SU-DHL-6 (cell line): ENCODE data around the gene MROH8.

Experiments used
- H2AFZ ChIP-seq: fragments of 200-600 bp; sonication (generic); 2 replicates; pipeline ENCODE4 v1.6.1; 2014; ENCODE audit warnings: low read depth, mild to moderate bottlenecking, moderate library complexity, mixed read lengths, antibody characterized with exemption, low read length; ENCODE audit not compliant: severe bottlenecking
- H3F3A ChIP-seq: fragments of 200-600 bp; shearing (Covaris generic); 2 replicates; pipeline ENCODE4 v1.6.0; 2016; ENCODE audit warnings: antibody characterized with exemption, mild to moderate bottlenecking; ENCODE audit not compliant: insufficient read depth
- H3K27ac ChIP-seq: fragments of 200-600 bp; sonication (generic); 2 replicates; pipeline ENCODE4 v1.5.1; 2016; ENCODE audit warnings: low read depth, mild to moderate bottlenecking, low read length, moderate library complexity, mixed read lengths
- H3K27me3 ChIP-seq: fragments of 200-600 bp; sonication (generic), shearing (Covaris generic); 2 replicates; pipeline ENCODE4 v1.6.0; 2014; ENCODE audit warnings: mild to moderate bottlenecking, low read length
- H3K36me3 ChIP-seq: fragments of 200-600 bp; sonication (generic); 2 replicates; pipeline ENCODE4 v1.6.1; 2014; ENCODE audit warnings: mild to moderate bottlenecking, low read length, mixed read lengths
- H3K4me2 ChIP-seq: fragments of 300-600, 200-600 bp; shearing (Covaris generic), sonication (generic); 2 replicates; pipeline ENCODE4 v1.6.0; 2014; ENCODE audit warnings: low read length, low read depth, mild to moderate bottlenecking; ENCODE audit not compliant: poor library complexity, severe bottlenecking
- H3K4me3 ChIP-seq: fragments of 200-600 bp; sonication (generic); 2 replicates; pipeline ENCODE4 v1.5.1; 2014; ENCODE audit warnings: antibody characterized with exemption, low read length, mild to moderate bottlenecking, mixed read lengths; ENCODE audit not compliant: insufficient read depth, poor library complexity, severe bottlenecking
- H3K79me2 ChIP-seq: fragments of 200-600 bp; sonication (generic); 2 replicates; pipeline ENCODE4 v1.6.1; 2014; ENCODE audit warnings: mild to moderate bottlenecking, low read length, moderate library complexity; ENCODE audit not compliant: insufficient read depth
- H3K9ac ChIP-seq: fragments of 200-600 bp; sonication (generic); 2 replicates; pipeline ENCODE4 v1.7.0; 2014; ENCODE audit warnings: mild to moderate bottlenecking, low read length
- H3K9me2 ChIP-seq: fragments of 200-600 bp; sonication (generic); replicated peaks from 2 replicates; pipeline ENCODE4 v1.6.1; 2014; ENCODE audit warnings: low read length; ENCODE audit not compliant: insufficient read depth
- H3K9me3 ChIP-seq: fragments of 200-600 bp; sonication (generic); 2 replicates; pipeline ENCODE4 v1.6.1; 2014; ENCODE audit warnings: low read length, mixed read lengths; ENCODE audit not compliant: insufficient read depth
- H4K20me1 ChIP-seq: fragments of 200-600 bp; sonication (generic); 2 replicates; pipeline ENCODE4 v1.6.1; 2014; ENCODE audit warnings: low read depth, mild to moderate bottlenecking, antibody characterized with exemption, low read length, moderate library complexity, mixed read lengths
- CTCF ChIP-seq: fragments of 200-600 bp; sonication (generic); IDR thresholded peaks from one replicate; pipeline ENCODE4 v1.5.1; 2017; ENCODE audit warnings: antibody characterized with exemption, mild to moderate bottlenecking, low read length, moderate library complexity; ENCODE audit not compliant: insufficient read depth, poor library complexity, severe bottlenecking
- EZH2phosphoT487 ChIP-seq: fragments of 200-600 bp; sonication (generic), shearing (Covaris generic); conservative IDR thresholded peaks from 2 replicates; pipeline ENCODE4 v1.6.1; 2018; ENCODE audit warnings: mild to moderate bottlenecking, antibody characterized with exemption, low read length, moderate library complexity, mixed read lengths

MROH8 gene

GRCh38 chr20:37193226-37193625 is 13.9 kb upstream of the MROH8 start:
- no peak overlapping the region for H3K4me2 ChIP-seq
- no peaks in the 10 kb centered on the region for H3K9me3 ChIP-seq
- H3K9ac ChIP-seq = no peak overlapping the region
- H4K20me1 ChIP-seq = peaks cover 13% of the 10 kb centered on the region
- no peaks in the 10 kb centered on the region for H3K9me2 ChIP-seq
- no peaks in the 10 kb centered on the region for H3K27me3 ChIP-seq
- H3K36me3 ChIP-seq = no peaks in the 10 kb centered on the region
- no peak overlapping the region for H2AFZ ChIP-seq
- TF ChIP-seq CTCF = no peak
- no peak for TF ChIP-seq EZH2phosphoT487
- no peak overlapping the region for H3K27ac ChIP-seq
- H3K79me2 ChIP-seq = peaks cover 94% of the 10 kb centered on the region
- H3K4me3 ChIP-seq = no peak overlapping the region
- H3F3A ChIP-seq = peaks cover 5% of the 10 kb centered on the region; the same call in 1 of the 2 replicates

DNA sequence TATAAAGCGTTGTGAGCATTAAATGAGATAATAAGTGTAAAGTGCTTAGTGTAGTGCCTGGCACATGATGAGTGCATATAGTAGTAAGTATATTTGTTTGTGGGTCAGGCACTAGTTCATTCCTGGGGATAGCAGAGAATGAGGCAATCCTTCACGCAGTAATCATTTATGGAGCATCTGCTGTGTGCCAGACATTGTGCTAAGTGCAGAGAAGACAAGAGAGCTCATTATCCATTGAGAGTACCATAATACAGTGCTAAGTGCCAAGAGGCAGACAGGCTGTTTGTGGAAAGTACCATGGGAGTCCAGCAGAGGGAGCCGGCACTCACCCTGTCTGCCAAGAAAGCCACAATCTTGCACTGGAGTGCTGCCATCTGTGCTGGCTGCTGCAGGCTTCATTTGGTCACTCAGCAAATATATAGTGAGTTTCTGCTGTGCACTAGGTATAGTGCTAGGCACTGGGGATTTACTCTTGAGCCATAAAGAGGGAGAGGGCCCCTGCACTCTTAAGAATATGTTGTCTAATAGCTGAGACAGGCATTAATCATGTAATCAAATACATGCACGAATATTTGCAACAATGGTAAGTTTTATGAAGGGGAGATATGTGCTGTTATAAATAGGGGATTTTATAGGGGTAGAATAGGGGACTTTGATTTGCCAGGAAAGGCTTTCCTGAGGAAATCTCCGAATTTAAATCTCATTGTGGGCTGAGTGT is 12.9 kb upstream of the MROH8 start:
- H3K9ac ChIP-seq = no peak overlapping the region
- H2AFZ ChIP-seq = no peak overlapping the region
- no peak overlapping the region for H3K4me3 ChIP-seq
- H3K9me2 ChIP-seq = no peaks in the 10 kb centered on the region
- peaks cover 13% of the 10 kb centered on the region for H4K20me1 ChIP-seq
- no peak for TF ChIP-seq EZH2phosphoT487
- TF ChIP-seq CTCF = peak; percentile 62
- no peak overlapping the region for H3K27ac ChIP-seq
- no peaks in the 10 kb centered on the region for H3K36me3 ChIP-seq
- H3K79me2 ChIP-seq = peaks cover 91% of the 10 kb centered on the region
- no peak overlapping the region for H3K4me2 ChIP-seq
- peaks cover 5% of the 10 kb centered on the region; the same call in 1 of the 2 replicates for H3F3A ChIP-seq
- H3K27me3 ChIP-seq = no peaks in the 10 kb centered on the region
- H3K9me3 ChIP-seq = no peaks in the 10 kb centered on the region

DNA sequence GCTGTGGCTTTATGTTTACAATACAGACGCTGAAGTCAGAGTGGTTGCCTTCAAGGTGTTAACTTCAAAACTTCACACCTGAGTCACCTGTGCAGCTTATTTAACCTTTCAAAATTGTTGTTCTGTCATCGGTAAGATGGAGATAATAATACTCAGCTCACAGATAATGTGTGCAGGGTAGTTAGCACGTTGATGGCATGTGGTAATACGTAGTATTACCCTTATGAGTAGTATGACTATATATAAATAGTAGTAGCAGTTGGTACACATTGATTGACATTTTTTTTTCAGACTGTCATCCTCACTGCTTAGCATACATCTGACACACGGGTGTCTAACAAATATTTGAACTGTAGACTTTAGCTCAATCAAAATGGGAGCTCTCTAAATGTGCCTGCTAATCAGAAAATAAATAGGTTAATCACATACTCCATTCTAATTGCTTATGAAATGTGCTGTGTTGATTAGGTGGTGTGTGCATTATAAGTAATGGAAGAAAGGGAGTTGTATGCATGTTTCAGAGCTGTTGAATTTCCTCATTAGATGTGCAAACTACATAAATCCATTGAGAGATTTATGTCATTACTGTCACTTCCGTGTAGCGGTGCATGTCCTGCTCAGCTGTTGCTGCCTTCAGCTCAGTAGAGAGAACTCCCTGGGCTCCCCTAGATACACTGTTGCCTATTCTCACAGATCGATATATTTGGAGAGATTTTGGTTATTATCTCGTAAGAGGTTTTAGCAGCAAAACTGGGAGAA is 11.2 kb upstream of the MROH8 start:
- no peaks in the 10 kb centered on the region for H3K9me3 ChIP-seq
- no peaks in the 10 kb centered on the region for H3K9me2 ChIP-seq
- H3K4me3 ChIP-seq = no peak overlapping the region
- no peak for TF ChIP-seq CTCF
- no peak for TF ChIP-seq EZH2phosphoT487
- no peak overlapping the region for H3K27ac ChIP-seq
- peaks cover 5% of the 10 kb centered on the region; the same call in 1 of the 2 replicates for H3F3A ChIP-seq
- no peak overlapping the region for H3K4me2 ChIP-seq
- no peak overlapping the region for H2AFZ ChIP-seq
- peaks cover 13% of the 10 kb centered on the region for H4K20me1 ChIP-seq
- no peak overlapping the region for H3K9ac ChIP-seq
- peaks cover 90% of the 10 kb centered on the region for H3K79me2 ChIP-seq
- peaks cover 5% of the 10 kb centered on the region; the same call in 1 of the 2 replicates for H3K36me3 ChIP-seq
- no peaks in the 10 kb centered on the region for H3K27me3 ChIP-seq
